Spleen (tissue), 7 donors: ENCODE results near the gene PCSK1N.

ENCODE experiments used
- CTCF ChIP-seq, 11 experiments: fragments of 200-600 bp in 7 of 11; fragments of 450-650 bp in 4 of 11; sonication (generic) in 4 of 11; IDR thresholded peaks in 8 of 11; conservative IDR thresholded peaks in 3 of 11; 1 replicate in 7 of 11; 2 replicates in 4 of 11; pipeline versions ENCODE4 v1.4.0 to v1.8.0; 2016 to 2021; ENCODE audit warnings: antibody characterized with exemption in 11 of 11, inconsistent platforms in 4 of 11, mild to moderate bottlenecking in 1 of 11
- POLR2A ChIP-seq, 3 donors: fragments of 450-650 bp; IDR thresholded peaks; one replicate each; pipeline ENCODE4 v1.5.1; 2017; ENCODE audit warnings: antibody characterized with exemption in 3 of 3, mild to moderate bottlenecking in 1 of 3
- POLR2AphosphoS5 ChIP-seq, 3 donors: sonication (generic); formaldehyde crosslinking; IDR thresholded peaks; one replicate each; pipeline ENCODE4 v1.5.1; 2017; ENCODE audit warnings: antibody characterized with exemption in 3 of 3
- donor health status: DM: no; HTN: no; CAD: no; lungs with moderate emphysema.
- donor health status: DM: no; HTN: no; CAD: no.
- donor health status: DM: no; HTN: no; CAD: no.

DNA sequence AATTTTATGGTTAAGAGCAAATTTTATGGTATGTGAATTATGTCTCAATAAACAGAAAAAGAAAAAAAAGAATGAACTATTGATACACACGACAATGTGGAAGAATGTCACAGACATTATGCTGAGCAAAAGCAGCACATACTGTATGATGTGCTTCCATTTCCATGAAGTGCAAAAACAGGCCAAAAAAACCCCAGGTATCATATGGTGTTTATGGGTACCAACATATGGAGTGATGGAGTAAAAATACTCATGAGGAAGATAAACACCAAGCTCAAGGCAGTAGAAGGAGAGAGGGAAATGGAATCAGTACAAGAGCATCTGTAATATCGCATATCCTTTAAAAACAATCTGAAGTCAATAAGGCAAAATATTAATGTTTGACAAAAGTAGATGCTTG lies 53.2 kb downstream of the PCSK1N start:
- TF ChIP-seq CTCF (IDR thresholded peaks at IDR 0.05 in 8 of 11, conservative IDR thresholded peaks at IDR 0.05 in 3 of 11): no peak
- no peak for TF ChIP-seq POLR2A (IDR thresholded peaks at IDR 0.05)
- TF ChIP-seq POLR2AphosphoS5 (IDR thresholded peaks at IDR 0.05): no peak
